ENCODE measurements around the gene AMER3. TPM values are rescaled to one million over a fixed set of nuclear protein-coding genes. Genes with fewer than 3 reads are reported as not detected.

Gene AMER3
- total RNA-seq, 1 donor from 2014 or later, result not detected

GRCh38 chr2:130762910-130763385, 7.6 kb downstream of the AMER3 start:
- no peaks in the 10 kb centered on the region for H3K9me3 Mint-ChIP-seq
- TF ChIP-seq, protein P1, sequence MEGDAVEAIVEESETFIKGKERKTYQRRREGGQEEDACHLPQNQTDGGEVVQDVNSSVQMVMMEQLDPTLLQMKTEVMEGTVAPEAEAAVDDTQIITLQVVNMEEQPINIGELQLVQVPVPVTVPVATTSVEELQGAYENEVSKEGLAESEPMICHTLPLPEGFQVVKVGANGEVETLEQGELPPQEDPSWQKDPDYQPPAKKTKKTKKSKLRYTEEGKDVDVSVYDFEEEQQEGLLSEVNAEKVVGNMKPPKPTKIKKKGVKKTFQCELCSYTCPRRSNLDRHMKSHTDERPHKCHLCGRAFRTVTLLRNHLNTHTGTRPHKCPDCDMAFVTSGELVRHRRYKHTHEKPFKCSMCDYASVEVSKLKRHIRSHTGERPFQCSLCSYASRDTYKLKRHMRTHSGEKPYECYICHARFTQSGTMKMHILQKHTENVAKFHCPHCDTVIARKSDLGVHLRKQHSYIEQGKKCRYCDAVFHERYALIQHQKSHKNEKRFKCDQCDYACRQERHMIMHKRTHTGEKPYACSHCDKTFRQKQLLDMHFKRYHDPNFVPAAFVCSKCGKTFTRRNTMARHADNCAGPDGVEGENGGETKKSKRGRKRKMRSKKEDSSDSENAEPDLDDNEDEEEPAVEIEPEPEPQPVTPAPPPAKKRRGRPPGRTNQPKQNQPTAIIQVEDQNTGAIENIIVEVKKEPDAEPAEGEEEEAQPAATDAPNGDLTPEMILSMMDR (IDR thresholded peaks at IDR 0.05; ENCODE audit: unreplicated experiment), result no peak
- no peaks in the 10 kb centered on the region for H3K4me1 Mint-ChIP-seq
- H3K27ac Mint-ChIP-seq, result no peak overlapping the region
- no peak for DNase-seq (ENCODE audit: low spot score in 2 of 2, unreplicated experiment in 2 of 2)
- peaks cover 51% of the 10 kb centered on the region for H3K27me3 Mint-ChIP-seq (ENCODE audit: low read depth)
- no peaks in the 10 kb centered on the region for H3K36me3 Mint-ChIP-seq
- no peak overlapping the region for H3K4me3 Mint-ChIP-seq

GRCh38 chr2:130763405-130763804, 8.1 kb downstream of the AMER3 start:
- TF ChIP-seq, protein P1 (IDR thresholded peaks at IDR 0.05; ENCODE audit: unreplicated experiment), result no peak
- Mint-ChIP-seq H3K4me3 (no peak overlapping the region), H3K4me1 (no peaks in the 10 kb centered on the region), H3K27ac (no peak overlapping the region), H3K36me3 (no peaks in the 10 kb centered on the region), H3K9me3 (no peaks in the 10 kb centered on the region), H3K27me3 (ENCODE audit: low read depth) (peaks cover 48% of the 10 kb centered on the region)
- no peak for DNase-seq (ENCODE audit: low spot score in 2 of 2, unreplicated experiment in 2 of 2)

GRCh38 chr2:130764035-130764820, 8.9 kb downstream of the AMER3 start:
- TF ChIP-seq, protein P1 (IDR thresholded peaks at IDR 0.05; ENCODE audit: unreplicated experiment), result no peak
- Mint-ChIP-seq H3K4me1 (no peaks in the 10 kb centered on the region), H3K27ac (no peak overlapping the region), H3K36me3 (no peaks in the 10 kb centered on the region), H3K27me3 (ENCODE audit: low read depth) (peaks cover 43% of the 10 kb centered on the region), H3K9me3 (no peaks in the 10 kb centered on the region), H3K4me3 (no peak overlapping the region)
- no peak for DNase-seq (ENCODE audit: low spot score in 2 of 2, unreplicated experiment in 2 of 2)

GRCh38 chr2:130764821-130765115, 9.4 kb downstream of the AMER3 start:
- DNase-seq (ENCODE audit: low spot score in 2 of 2, unreplicated experiment in 2 of 2), result no peak
- Mint-ChIP-seq H3K27ac (no peak overlapping the region), H3K9me3 (no peaks in the 10 kb centered on the region), H3K4me1 (no peaks in the 10 kb centered on the region), H3K27me3 (ENCODE audit: low read depth) (peaks cover 38% of the 10 kb centered on the region), H3K36me3 (no peaks in the 10 kb centered on the region), H3K4me3 (no peak overlapping the region)
- TF ChIP-seq, protein P1 (IDR thresholded peaks at IDR 0.05; ENCODE audit: unreplicated experiment), result no peak

GRCh38 chr2:130765464-130765863, 10.1 kb downstream of the AMER3 start:
- H3K27me3 Mint-ChIP-seq (ENCODE audit: low read depth), result peaks cover 33% of the 10 kb centered on the region
- no peak for DNase-seq (ENCODE audit: low spot score in 2 of 2, unreplicated experiment in 2 of 2)
- H3K27ac Mint-ChIP-seq, result no peak overlapping the region
- no peaks in the 10 kb centered on the region for H3K4me1 Mint-ChIP-seq
- H3K9me3 Mint-ChIP-seq, result no peaks in the 10 kb centered on the region
- H3K4me3 Mint-ChIP-seq, result no peak overlapping the region
- TF ChIP-seq, protein P1 (IDR thresholded peaks at IDR 0.05; ENCODE audit: unreplicated experiment), result no peak
- no peaks in the 10 kb centered on the region for H3K36me3 Mint-ChIP-seq
